Renal pelvis (tissue), 4 donors: ENCODE results near the gene KCTD20. TPM values are rescaled to one million over a fixed set of nuclear protein-coding genes. Genes with fewer than 3 reads are reported as not detected.
"Not testable (repeated sequence)": the region's sequence is repeated elsewhere in the genome, so short reads cannot be mapped to it uniquely, and the experiment has no call there.

Experiments
- DNase-seq: peaks from one replicate; pipeline ENCODE4 v3.0.0-alpha.2; 2013
- polyA plus RNA-seq, 3 donors: library from polyadenylated mRNA; unstranded; fragments of 120-200 nt; gene quantifications; one replicate each; pipeline ENCODE4 v1.2.1, GENCODE V29; 2013; ENCODE audit not compliant: insufficient read length in 3 of 3

KCTD20 gene
- polyA plus RNA-seq, 3 donors = 42.0 to 49.5 (median 48.6) TPM

- DNase-seq = peak; percentile 48
Observed at GRCh38 chr6:36441307-36441894, 1.4 kb upstream of the KCTD20 start.

GRCh38 chr6:36442103-36442670 is 613 bp upstream of the KCTD20 start:
- no peak for DNase-seq

DNA sequence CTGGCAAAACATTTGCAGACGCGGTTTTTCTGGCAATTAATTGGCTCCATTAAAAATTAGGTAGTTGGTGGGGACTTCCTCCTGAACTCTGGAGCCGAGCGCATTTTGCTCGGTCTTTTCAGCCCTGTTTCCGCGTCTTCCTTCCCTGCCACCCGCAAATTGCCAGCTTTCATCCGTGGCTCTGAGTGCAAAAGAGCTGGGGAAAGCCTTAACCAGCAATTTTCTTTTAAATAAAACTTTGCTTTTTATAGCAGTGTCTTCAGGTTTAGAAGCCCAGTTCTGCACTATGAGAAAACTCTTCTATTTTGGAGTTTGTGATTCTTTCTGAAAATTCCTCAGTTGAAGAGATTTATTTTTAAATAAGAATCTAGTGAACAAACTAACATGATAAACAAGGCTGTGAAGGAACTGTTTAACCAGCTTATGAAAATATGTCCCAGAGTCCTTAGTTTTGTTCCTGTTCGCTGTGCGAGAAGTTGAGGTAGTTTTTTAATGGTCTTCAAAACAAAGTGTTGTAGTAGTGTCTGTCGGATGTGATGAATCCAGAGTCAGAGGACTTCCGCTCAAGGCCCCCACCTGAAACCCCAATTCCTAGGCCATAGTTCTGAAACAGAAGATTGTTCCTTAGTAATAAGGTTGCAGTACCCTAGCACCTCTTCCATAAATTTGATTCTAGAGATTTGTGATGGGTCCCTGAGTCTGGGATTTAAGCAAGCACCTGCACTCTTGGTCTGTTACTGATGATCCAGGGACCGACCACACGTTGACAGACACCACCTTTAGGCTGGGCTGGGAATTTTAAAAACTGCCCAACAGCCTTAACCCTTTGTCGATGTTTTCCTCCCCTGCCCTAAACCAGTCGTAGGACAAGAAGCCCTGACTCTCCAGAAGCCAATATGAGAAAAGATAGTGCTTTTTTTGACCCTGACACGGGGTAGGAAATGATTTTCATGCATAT is 950 bp downstream of the KCTD20 start:
- no peak for DNase-seq

DNA sequence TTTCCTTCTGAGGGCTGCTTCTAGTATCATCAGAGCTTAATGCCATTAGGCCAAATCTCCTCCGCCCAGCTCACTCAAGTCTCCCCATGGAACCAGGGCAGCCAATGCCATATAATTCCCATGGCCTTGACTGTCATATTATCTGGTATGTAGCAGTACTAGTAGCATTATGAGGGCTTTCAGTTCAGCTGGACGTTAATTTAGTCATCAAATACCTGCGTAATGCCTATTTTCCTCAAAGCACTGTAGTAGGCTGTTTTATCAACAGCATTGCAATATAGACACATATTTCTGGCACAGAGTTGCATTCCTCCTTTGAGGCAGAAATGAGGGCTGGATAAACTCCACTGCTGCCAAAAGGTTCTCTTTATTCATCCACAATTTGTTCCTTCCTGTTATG is 1.7 kb downstream of the KCTD20 start:
- no peak for DNase-seq

GRCh38 chr6:36445621-36446020 is 2.8 kb downstream of the KCTD20 start:
- no peak for DNase-seq

DNA sequence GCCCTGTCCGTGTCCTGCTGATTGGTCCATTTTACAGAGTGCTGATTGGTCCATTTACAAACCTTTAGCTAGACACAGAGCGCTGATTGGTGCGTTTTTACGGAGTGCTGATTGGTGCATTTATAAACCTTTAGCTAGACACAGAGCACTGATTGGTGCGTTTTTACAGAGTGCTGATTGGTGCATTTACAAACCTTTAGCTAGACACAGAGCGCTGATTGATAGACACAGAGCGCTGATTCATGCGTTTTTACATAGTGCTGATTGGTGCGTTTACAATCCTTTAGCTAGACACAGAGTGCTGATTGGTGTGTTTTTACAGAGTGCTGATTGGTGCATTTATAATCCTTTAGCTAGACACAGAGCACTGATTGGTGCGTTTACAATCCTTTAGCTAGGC is 6.4 kb downstream of the KCTD20 start:
- not testable (repeated sequence) for DNase-seq

- DNase-seq = not testable (repeated sequence)
Observed at GRCh38 chr6:36452897-36453296, 10.1 kb downstream of the KCTD20 start.

- no peak for DNase-seq
Observed at GRCh38 chr6:36455486-36456027, 12.8 kb downstream of the KCTD20 start.

GRCh38 chr6:36459501-36459900 is 16.7 kb downstream of the KCTD20 start:
- DNase-seq = peak; percentile 26

- DNase-seq = no peak
Observed at GRCh38 chr6:36460916-36461315, 18.1 kb downstream of the KCTD20 start.

DNA sequence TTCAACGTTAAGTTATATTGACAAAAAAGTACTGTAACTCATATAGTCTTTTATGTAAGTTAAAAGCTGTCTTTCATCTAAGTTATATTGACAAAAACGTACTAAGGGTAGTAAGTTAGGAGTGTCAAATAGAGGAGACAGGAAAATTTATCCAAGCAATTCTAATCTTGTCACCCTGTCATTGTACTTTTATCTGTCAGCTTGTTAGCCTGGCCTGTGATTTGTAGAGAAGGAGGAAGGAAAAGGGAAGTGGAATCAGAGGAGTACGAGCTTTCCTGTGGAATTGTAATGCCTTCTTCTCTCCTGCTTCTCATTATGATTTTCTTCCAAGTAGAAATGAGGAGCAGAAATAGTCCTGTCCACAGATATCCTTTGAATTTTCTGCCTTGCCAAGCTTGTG is 18.8 kb downstream of the KCTD20 start:
- DNase-seq = no peak

- no peak for DNase-seq
Observed at GRCh38 chr6:36463676-36464075, 20.9 kb downstream of the KCTD20 start.

DNA sequence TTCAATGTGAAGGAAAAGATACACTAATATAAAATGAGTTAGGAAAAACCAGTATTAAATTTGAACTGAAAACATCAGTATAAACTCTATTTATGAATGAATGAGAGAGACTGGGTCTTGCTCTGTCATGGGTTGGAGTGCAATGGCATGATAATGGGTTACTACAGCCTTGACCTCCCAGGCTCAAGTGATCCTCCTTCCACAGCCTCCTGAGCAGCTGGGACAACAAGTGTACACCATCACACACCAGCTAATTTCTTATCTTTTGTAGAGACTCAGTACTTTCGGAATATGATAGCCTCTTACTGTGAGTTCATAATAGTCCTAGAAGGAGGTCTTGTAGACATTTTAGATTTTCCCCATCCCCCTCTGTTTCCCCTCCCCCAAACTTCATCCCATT is 21.4 kb downstream of the KCTD20 start:
- DNase-seq = no peak

GRCh38 chr6:36467625-36468024 is 24.8 kb downstream of the KCTD20 start:
- no peak for DNase-seq

DNA sequence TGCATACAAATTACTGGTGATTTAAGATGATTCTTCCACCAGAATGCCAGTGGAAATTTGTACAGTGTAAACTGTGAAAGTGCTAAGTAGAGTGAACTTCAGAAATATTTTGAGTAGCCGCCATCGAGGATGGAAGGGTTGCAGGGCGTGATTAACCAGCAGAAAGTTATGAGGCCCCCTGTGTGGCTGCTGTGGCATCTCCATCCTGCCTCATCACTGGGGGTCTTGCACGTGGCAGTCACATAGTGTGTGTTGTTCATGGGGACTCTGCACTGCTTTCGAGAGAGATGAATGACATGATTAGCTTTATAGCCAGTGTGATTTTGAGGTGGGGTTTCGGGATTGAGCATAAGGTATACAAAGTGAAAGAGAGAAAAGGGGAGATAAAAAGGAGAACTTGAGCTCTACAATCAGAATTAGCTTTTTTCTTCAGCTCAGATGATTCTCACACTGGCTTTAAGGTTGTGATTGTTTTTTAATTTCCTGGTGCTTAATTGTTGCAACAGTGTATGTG is 26.4 kb downstream of the KCTD20 start:
- no peak for DNase-seq

- DNase-seq = no peak
Observed at GRCh38 chr6:36469946-36470345, 27.1 kb downstream of the KCTD20 start.

DNA sequence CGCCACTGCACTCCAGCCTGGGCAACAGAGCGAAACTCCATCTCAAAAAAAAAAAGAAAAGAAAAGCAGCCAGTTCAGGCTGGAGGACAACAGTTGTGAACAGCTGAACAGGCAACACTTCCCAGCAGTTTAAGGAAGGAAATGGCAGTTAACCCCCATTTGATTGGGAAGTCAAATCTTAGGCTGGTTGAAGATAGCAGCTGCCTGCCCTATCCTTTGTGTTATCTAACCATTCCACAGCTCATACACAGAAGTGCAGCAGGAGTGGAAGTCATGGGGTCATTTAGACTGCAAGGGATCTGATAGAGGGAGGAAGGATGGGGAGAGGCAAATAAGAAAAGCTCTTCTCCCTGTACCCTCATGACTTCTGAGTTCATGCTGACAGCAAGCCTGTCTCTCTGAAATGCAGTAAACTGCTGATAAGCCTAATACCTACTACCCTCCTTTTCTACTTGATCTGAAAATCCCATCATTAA is 35.3 kb downstream of the KCTD20 start:
- no peak for DNase-seq

- DNase-seq = no peak
Observed at GRCh38 chr6:36479256-36479655, 36.5 kb downstream of the KCTD20 start.

DNA sequence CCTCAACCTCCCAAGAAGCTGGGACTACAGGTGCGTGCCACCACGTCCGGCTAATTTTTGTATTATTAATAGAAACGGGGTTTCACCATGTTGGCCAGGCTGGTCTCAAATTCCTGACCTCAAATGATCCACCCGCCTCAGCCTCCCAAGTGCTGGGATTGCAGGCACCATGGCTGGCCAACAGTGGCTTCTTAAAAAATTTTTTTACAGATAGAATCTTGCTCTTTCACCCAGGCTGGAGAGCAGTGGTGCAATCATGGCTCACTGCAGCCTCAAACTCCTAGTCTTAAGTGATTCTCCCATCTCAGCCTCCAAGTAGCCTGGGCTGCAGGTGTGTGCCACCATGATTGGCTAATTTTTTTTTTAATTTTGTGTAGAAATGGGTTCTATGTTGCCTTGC is 40.5 kb downstream of the KCTD20 start:
- DNase-seq = not testable (repeated sequence)

GRCh38 chr6:36484736-36485135 is 41.9 kb downstream of the KCTD20 start:
- DNase-seq = no peak

DNA sequence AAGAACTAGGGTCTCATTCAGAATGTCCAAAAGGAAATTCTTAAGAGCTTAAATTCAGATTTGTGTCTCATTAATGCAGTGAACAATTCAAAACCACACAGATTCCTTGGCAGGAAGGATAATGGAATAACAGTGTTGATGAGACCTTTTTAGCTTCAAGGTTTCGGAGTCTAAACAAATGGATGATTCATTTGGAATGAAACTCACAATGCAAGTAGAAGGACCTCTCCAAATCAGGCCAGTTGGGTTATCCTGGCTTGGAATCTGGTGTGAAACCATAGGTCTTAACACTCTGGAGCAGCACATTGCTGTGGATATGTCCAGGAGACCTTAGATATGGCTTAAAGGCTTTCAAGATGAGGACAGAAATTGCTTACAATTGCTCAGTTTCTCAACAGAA is 44.9 kb downstream of the KCTD20 start:
- DNase-seq = no peak

DNA sequence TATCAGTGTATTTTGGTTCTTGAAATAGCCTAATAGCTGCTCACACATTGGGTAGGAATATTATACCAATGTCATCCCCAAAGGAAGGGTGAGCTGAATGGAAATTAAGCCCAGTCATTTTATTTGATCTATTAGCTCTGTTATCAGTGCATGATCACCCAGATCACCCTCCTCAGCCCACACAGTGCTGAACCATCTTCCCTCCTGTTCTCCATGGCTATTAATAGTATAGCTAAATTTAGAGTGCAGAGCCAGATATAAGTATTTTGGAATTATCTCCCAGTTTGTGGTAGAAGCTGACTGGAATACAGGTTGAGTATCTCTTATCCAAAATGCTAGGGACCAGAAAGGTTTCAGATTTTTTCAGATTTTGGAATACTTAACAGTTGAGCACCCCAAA is 45.4 kb downstream of the KCTD20 start:
- no peak for DNase-seq
